ENCODE results near the gene MAIP1.

Gene MAIP1, protein sequence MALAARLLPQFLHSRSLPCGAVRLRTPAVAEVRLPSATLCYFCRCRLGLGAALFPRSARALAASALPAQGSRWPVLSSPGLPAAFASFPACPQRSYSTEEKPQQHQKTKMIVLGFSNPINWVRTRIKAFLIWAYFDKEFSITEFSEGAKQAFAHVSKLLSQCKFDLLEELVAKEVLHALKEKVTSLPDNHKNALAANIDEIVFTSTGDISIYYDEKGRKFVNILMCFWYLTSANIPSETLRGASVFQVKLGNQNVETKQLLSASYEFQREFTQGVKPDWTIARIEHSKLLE

GRCh38 chr2:199955339-199956061 lies at the start of gene MAIP1, which contains the start of gene TYW5:
TSS of gene MAIP1 (plus strand) at chr2:199955582. CDS start at chr2:199955799, 217 bp downstream.
TSS of gene TYW5 (minus strand) at chr2:199955491. CDS start at chr2:199955470, 21 bp downstream.
- TF ChIP-seq, protein P1, sequence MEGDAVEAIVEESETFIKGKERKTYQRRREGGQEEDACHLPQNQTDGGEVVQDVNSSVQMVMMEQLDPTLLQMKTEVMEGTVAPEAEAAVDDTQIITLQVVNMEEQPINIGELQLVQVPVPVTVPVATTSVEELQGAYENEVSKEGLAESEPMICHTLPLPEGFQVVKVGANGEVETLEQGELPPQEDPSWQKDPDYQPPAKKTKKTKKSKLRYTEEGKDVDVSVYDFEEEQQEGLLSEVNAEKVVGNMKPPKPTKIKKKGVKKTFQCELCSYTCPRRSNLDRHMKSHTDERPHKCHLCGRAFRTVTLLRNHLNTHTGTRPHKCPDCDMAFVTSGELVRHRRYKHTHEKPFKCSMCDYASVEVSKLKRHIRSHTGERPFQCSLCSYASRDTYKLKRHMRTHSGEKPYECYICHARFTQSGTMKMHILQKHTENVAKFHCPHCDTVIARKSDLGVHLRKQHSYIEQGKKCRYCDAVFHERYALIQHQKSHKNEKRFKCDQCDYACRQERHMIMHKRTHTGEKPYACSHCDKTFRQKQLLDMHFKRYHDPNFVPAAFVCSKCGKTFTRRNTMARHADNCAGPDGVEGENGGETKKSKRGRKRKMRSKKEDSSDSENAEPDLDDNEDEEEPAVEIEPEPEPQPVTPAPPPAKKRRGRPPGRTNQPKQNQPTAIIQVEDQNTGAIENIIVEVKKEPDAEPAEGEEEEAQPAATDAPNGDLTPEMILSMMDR (IDR thresholded peaks at IDR 0.05): peak; percentile 26
- TF ChIP-seq ZFX (IDR thresholded peaks at IDR 0.05; ENCODE audit: borderline replicate concordance): no peak

DNA sequence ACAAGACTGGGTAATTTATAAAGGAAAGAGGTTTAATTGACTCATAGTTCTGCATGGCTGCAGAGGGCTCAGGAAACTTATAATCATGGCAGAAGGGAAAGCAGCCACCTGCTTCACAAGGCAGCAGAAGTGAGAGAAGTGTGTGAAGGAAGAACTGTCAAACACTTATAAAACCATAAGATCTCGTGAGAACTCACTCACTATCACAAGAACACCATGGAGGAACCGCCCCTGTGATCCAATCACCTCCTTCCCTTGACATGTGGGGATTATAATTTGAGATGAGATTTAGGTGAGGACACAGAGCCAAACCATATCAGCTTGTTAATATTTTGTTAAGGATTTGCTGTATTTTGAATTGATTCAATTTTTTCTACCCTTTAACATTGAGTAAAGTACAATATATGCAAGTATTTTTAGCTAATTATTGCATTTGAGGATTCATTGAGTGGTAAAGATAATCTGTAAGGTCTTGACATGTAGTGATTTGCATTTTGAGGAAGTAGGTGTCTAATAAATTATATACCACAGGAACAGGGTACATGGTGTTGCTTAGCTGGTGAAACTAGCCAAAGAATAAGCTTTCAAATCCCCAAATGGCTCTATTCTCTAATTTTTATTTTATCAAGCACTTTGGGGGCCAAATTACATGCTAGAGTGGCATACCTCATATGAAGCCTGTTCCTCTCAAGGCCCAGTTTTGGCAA lies 48.2 kb upstream of the MAIP1 start:
- H3K27ac ChIP-seq: no peak overlapping the region
- no peak for TF ChIP-seq ZFX (IDR thresholded peaks at IDR 0.05; ENCODE audit: borderline replicate concordance)
- TF ChIP-seq, protein P1 (IDR thresholded peaks at IDR 0.05): no peak

More at GRCh38 chr2:199955339-199956061, at the start of gene MAIP1, which contains the start of gene TYW5:
- peak within 1 kb of the TSS; percentile 91 for H3K27ac ChIP-seq

GRCh38 chr2:199910338-199911051 lies 44.9 kb upstream of the MAIP1 start:
- TF ChIP-seq, protein P1 (IDR thresholded peaks at IDR 0.05): no peak
- TF ChIP-seq ZFX (IDR thresholded peaks at IDR 0.05; ENCODE audit: borderline replicate concordance): no peak
- H3K27ac ChIP-seq: peak overlapping the region; percentile 93

- TF ChIP-seq, protein P1 (IDR thresholded peaks at IDR 0.05): no peak
- TF ChIP-seq ZFX (IDR thresholded peaks at IDR 0.05; ENCODE audit: borderline replicate concordance): no peak
- peak within 1 kb of the TSS; percentile 93 for H3K27ac ChIP-seq
Observed at GRCh38 chr2:199911052-199911876, 44.1 kb upstream of the MAIP1 start, which contains the start of gene C2orf69. TSS of gene C2orf69 (plus strand) at chr2:199911293. CDS start at chr2:199911439, 146 bp downstream.

DNA sequence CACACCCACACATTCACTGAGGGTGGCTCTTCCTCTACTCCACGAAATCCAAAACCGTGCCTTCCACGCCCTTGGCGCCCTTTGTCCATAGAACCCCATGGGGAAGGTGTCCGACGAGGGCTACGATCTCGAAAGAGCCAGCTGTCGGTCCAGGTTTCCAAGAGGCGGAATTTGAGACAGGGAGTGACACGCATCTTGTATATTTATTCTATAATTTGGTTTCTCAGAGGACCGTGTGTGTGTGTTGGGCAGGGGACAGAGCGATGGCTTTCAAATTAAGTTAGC lies 43.6 kb upstream of the MAIP1 start:
- peak overlapping the region; percentile 93 for H3K27ac ChIP-seq
- TF ChIP-seq, protein P1 (IDR thresholded peaks at IDR 0.05): no peak
- TF ChIP-seq ZFX (IDR thresholded peaks at IDR 0.05; ENCODE audit: borderline replicate concordance): no peak

DNA sequence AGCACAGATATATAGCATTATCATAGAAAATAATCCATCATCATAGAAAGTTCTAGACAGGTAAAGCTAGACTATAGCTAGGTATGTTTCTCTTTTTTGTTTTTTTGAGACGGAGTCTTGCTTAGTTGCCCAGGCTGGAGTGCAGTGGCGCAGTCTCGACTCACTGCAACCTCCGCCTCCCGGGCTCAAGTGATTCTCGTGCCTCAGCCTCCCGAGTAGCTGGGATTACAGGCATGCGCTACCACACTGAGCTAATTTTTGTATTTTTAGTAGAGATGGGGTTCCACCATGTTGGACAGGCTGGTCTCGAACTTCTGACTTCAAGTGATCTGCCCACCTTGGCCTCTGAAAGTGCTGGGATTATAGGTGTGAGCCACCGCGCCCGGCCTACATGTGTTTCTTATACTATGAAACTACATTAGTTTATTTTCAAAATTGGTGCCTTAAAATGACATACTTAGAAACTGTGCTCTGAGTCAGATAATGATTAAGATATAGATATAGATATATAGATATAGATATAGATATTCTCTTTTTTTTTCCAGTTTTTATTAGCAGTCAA lies 42.7 kb upstream of the MAIP1 start:
- H3K27ac ChIP-seq: peak overlapping the region; percentile 93; the same call in 1 of the 2 replicates
